SK-N-MC (cell line): Measurements from ENCODE around the gene NINJ2.

Experiments used
- EZH2 ChIP-seq: fragments of 200-600 bp; sonication (generic); IDR thresholded peaks from one replicate; pipeline ENCODE4 v1.6.1; 2017; ENCODE audit warnings: antibody characterized with exemption
- FOXP2 ChIP-seq: optimal IDR thresholded peaks from 2 replicates; pipeline ENCODE3; 2011; ENCODE audit warnings: mild to moderate bottlenecking, moderate library complexity; ENCODE audit not compliant: insufficient read depth; ENCODE audit errors: extremely low read length, control extremely low read depth
- POLR2AphosphoS5 ChIP-seq: IDR thresholded peaks from 2 replicates; pipeline ENCODE4 v1.6.1; 2012; ENCODE audit warnings: mild to moderate bottlenecking, low read depth, low read length, borderline replicate concordance

- TF ChIP-seq POLR2AphosphoS5 = no peak
- TF ChIP-seq FOXP2 = no peak
- TF ChIP-seq EZH2 = no peak
These were observed 77.9 kb downstream of the NINJ2 start for GRCh38 chr12:585062-586061.
